Measurements from ENCODE around the gene UBAC1.

- TF ChIP-seq PATZ1 (CRISPR knock-in tag; IDR thresholded peaks at IDR 0.05; ENCODE audit: borderline replicate concordance) = no peak
- TF ChIP-seq TOX (CRISPR knock-in tag; IDR thresholded peaks at IDR 0.05; ENCODE audit: borderline replicate concordance) = no peak
- TF ChIP-seq ARNTL (CRISPR knock-in tag; IDR thresholded peaks at IDR 0.05; ENCODE audit: borderline replicate concordance, low read depth) = no peak
- TF ChIP-seq ZNF565 (CRISPR knock-in tag; conservative IDR thresholded peaks at IDR 0.05; ENCODE audit: low read depth) = no peak
- no peak for TF ChIP-seq RARB (CRISPR knock-in tag; IDR thresholded peaks at IDR 0.05)
- TF ChIP-seq BACH2 (CRISPR knock-in tag; IDR thresholded peaks at IDR 0.05; ENCODE audit: borderline replicate concordance) = no peak
- TF ChIP-seq CREB5 (CRISPR knock-in tag; IDR thresholded peaks at IDR 0.05; ENCODE audit: low read depth) = no peak
- no peak for TF ChIP-seq ESRRG (CRISPR knock-in tag; IDR thresholded peaks at IDR 0.05)
These were observed 76.7 kb downstream of the UBAC1 start for GRCh38 chr9:135884328-135885035.

Measured in SK-N-SH treated with all-trans-retinoic acid at 6 μM for 48 hours (cell line).